ENCODE measurements around the gene PAM16.

GRCh38 chr16:4369007-4369733, 18.0 kb upstream of the PAM16 start:
- TF ChIP-seq CBX5 (IDR thresholded peaks at IDR 0.05; ENCODE audit: low read depth, low read length) (no peak), POLR2A (IDR thresholded peaks at IDR 0.05; ENCODE audit: control extremely low read depth in 1 of 2, low read depth in 2 of 2, low read length in 2 of 2) (no peak), CTCF (IDR thresholded peaks at IDR 0.05; ENCODE audit: control extremely low read depth in 1 of 3, insufficient read depth in 1 of 3, low read depth in 1 of 3, low read length in 3 of 3) (no peak), SP2 (IDR thresholded peaks at IDR 0.05; ENCODE audit: low read length) (no peak), CHD2 (IDR thresholded peaks at IDR 0.05; ENCODE audit: low read length) (no peak), ATF2 (IDR thresholded peaks at IDR 0.05; ENCODE audit: low read length) (no peak), HDAC2 (IDR thresholded peaks at IDR 0.05; ENCODE audit: borderline replicate concordance in 1 of 2, low read depth in 2 of 2, low read length in 2 of 2) (no peak)
